Upper lobe of left lung (tissue), 4 donors: ENCODE measurements around the gene SLC4A2.

ENCODE experiments used
- POLR2A ChIP-seq, 4 donors: fragments of 450-650 bp; IDR thresholded peaks; one replicate each; pipeline ENCODE4 v1.5.1; 2016 to 2017; ENCODE audit warnings: antibody characterized with exemption in 4 of 4, mild to moderate bottlenecking in 2 of 4
- POLR2AphosphoS5 ChIP-seq, 2 donors: sonication (generic); formaldehyde crosslinking; IDR thresholded peaks; one replicate each; pipeline ENCODE4 v1.5.1; 2017; ENCODE audit warnings: antibody characterized with exemption in 2 of 2
- TF ChIP-seq, protein P1 (sequence below), 6 experiments: fragments of 450-650 bp in 4 of 6; fragments of 200-600 bp in 2 of 6; sonication (generic) in 2 of 6; IDR thresholded peaks; one replicate each; pipeline ENCODE4 v1.5.1; 2016 to 2019; ENCODE audit warnings: antibody characterized with exemption in 6 of 6

DNA sequence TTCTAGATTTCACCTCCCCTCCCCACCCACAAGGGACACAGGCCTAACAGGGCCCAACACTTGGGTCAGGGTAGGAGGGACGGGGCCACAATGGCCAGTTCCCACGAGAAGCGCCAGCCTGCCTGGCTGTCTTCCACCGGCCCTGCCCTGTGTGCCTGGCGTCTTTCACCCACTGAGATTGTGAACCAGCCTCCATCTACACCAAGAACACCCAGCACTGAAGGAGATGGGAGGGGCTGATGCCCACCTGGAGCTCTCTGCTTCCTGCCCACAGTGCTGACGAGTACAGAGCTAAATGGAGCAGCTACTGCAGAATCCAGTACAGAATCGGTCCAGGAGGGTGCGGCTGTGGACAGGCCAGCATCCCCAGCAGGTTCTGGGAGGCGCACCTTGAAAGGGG lies 13.4 kb upstream of the SLC4A2 start:
- no peak for TF ChIP-seq POLR2AphosphoS5 (IDR thresholded peaks at IDR 0.05)
- TF ChIP-seq, protein P1, sequence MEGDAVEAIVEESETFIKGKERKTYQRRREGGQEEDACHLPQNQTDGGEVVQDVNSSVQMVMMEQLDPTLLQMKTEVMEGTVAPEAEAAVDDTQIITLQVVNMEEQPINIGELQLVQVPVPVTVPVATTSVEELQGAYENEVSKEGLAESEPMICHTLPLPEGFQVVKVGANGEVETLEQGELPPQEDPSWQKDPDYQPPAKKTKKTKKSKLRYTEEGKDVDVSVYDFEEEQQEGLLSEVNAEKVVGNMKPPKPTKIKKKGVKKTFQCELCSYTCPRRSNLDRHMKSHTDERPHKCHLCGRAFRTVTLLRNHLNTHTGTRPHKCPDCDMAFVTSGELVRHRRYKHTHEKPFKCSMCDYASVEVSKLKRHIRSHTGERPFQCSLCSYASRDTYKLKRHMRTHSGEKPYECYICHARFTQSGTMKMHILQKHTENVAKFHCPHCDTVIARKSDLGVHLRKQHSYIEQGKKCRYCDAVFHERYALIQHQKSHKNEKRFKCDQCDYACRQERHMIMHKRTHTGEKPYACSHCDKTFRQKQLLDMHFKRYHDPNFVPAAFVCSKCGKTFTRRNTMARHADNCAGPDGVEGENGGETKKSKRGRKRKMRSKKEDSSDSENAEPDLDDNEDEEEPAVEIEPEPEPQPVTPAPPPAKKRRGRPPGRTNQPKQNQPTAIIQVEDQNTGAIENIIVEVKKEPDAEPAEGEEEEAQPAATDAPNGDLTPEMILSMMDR (IDR thresholded peaks at IDR 0.05), result no peak
- no peak for TF ChIP-seq POLR2A (IDR thresholded peaks at IDR 0.05)
